SIG-M5 (cell line): ENCODE results near the gene CHST8.

Experiments
- DNase-seq: peaks from one replicate; lab custom pipeline; 2025; lab: John Stamatoyannopoulos, UW

Gene CHST8

GRCh38 chr19:33717878-33718277 is 96.1 kb downstream of the CHST8 start:
- DNase-seq: no peak

DNA sequence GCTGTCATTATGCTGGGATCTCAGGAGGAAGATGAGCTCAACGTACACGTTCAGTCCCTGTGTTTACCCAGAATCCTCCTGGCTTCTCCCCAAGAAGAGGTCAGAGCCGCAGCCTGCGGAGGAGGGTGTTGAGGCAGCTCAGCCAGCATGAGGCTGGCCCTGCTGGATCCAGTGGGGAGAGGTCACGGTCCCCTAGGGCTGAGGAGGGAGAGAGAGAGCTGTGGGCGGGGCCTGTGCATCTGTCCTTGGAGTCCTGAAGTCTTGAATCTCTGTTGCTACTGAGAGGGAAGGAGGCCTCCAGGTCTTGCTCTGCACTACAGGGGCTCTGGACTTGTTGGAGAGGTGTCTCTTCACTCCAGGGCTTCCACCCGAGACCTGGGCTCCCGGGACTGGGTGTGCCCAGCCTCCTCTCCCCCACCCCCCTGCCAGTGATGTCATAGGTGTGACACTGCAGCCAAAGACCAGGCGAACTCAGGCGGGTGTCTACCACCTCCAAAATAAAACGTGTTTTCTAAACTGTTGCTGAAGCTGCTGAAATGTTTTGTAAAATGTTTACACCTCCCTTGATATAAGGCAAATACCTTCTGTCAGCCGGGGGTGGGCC is 97.0 kb downstream of the CHST8 start:
- DNase-seq: no peak

- no peak for DNase-seq
Measured at GRCh38 chr19:33719366-33720154, 97.8 kb downstream of the CHST8 start.

DNA sequence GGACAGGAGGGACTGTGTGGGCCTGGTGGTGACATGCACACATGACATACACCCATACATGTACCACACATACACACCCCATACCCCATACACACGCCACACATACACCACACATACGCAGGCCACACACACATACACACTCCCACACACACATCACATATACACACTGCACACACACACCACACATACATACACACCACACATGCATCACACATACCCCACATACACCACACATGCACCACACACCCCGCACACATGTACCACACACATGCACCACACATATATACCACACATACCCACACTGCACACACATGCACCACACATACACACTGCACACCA is 98.4 kb downstream of the CHST8 start:
- no peak for DNase-seq

DNA sequence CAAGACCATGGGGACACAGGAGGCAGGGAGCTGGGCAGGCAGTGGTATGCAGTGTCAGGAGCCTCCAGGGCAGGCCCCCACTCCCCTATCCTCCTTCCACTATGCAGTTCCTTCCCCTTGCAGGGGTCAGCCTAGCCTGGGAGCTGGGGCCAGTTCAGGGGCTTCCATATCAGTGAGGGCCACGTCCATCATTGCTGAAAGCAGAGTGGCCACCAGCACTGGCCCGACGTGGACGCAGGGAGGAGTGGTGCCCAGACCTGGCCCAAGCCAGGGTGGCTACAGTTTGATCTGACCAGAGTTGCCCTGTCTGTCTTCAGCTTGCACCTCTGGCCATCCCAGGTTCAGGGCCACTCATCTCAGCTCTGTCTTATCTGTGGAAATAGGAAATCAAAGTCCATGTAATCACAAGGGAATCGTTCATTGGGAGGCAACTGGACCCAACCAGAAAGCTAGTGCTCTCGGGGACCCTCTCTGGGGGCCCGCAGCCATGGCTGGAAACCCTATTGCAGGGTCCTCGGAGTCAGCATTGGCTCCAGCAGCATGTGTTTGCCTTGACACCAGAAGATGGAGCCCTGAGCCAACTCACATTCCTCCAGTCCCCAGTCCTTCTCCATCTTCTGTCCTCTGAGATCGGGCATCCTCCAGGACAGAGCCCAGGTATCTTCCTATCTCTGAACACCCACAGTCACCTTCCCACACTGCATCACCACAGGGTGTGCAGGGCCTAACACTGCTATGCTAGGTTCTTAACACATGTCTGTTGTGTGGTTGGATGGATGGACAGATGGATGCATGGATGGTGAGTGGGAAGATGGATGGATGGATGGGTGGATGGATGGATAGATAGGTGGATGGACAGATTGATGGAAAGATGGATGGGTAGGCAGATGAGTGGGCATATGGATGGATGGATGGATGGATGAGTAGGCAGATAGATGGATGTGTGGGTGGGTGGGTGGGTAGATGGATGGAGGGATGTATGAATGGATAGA is 99.2 kb downstream of the CHST8 start:
- no peak for DNase-seq

DNA sequence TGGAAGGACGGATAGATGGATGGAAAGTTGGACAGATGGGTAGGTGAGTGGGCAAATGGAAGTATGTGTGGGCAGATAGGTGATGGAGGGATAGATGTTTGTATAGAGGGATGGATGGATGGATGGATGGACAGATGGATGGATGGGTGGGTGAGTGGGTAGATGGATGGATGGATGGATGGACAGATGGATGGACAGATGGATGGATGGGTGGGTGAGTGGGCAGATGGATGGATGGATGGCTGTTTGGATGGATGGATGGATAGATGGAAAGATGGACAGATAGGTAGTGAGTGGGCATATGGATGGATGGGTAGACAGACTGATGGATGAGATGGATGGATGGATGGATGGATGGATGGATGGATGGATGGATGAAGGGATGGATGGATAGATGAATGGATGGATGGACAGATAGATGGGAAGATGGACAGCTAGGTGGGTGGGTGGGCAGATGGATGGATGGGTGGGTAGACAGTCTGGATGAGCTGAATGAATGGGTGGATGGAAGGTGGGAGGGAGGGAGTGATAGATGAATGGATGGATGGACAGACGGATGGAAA is 100.1 kb downstream of the CHST8 start:
- DNase-seq: no peak

DNA sequence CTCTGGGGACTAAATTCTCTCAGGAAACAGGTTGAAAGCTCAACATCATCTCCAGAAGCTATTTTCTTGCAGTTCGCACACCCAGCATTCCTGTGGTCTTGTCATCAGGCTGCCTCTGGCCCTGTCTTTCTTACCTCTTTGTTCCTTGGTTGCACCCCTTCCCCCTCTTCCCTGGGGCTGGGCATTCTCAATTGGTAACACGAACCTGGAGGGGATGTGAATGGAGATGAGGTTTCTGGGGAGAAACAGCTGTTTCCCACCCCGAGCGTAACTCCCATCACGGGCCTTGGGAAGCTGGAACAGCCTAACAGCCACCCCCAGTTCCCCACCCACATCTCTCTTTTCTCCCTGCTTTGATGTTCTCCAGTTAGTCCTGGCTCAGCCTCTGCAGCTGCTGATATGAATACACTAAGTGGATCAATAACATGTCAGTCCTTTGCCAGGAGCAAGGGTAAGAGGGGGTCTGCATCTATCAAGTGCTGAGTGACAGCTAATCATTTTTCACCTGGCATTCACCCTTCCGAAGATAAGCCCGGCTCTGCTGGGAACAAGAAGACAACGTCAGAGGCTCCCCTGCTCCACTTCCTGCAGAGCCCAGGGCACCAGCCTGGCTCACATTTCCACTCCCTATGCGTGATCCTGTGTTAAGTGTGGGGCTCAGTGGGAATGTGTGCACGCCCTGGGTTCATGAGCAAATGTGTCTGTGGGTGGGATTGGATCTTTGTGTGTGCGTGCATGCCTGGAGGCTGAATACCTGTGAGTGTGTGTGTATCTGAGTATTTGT is 100.9 kb downstream of the CHST8 start:
- DNase-seq: no peak

DNA sequence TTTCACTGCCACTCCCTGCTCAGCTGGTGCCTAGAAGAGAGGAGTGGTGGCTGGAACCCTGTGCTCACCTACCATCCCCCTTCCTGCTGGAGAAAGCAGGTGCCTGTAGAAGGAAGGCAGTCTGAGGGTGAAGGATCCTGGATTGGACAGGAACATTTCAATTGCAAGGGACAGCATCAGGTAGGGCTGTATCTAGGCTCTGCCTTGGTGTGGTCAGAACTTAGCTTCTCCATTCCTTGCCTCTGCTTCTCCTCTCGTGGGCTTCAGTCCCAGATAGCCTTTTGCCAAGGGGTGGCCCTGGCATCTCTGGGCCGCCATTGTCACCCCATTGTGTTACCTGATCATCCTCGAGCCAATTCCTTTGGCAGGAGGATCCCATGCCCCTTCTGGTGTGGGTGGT is 101.8 kb downstream of the CHST8 start:
- no peak for DNase-seq

DNA sequence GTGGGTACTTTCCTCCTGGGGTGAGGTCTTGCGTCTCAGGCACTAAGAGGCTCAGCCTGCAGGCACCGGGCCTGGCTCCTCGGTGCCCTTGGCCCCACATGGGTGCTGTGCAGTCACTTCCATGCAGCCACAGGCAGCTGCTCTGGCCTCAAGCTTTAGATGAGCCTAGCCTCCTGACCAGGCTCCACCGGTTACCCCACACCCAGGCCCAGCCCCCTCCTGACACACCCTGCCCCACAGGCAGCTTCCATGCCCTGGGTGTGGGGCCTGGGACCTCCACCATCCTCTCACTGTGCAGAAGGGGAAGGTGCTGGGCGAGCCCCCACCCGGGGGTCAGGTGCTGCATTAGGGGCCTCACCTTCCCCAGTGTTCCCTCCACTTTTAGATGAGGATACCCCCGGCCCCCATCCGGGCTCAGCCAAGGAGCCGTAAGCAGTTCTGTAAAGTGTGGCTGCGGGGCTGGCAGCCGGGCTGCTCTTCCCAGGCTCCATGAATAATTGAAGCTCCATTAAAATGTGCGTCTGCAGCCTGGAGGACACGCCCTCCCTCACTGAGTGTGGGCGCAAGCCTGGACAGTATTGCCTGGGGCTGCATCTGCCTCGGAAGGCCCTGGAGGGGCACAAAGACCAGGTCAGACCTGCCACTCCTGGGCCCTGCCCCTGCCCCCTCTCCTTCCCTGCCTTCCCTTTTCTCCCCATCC is 102.4 kb downstream of the CHST8 start:
- DNase-seq: no peak

GRCh38 chr19:33724721-33725060 is 102.9 kb downstream of the CHST8 start:
- no peak for DNase-seq

- DNase-seq: no peak
Measured at GRCh38 chr19:33725567-33725966, 103.8 kb downstream of the CHST8 start.

- no peak for DNase-seq
Measured at GRCh38 chr19:33726756-33727155, 105.0 kb downstream of the CHST8 start.

DNA sequence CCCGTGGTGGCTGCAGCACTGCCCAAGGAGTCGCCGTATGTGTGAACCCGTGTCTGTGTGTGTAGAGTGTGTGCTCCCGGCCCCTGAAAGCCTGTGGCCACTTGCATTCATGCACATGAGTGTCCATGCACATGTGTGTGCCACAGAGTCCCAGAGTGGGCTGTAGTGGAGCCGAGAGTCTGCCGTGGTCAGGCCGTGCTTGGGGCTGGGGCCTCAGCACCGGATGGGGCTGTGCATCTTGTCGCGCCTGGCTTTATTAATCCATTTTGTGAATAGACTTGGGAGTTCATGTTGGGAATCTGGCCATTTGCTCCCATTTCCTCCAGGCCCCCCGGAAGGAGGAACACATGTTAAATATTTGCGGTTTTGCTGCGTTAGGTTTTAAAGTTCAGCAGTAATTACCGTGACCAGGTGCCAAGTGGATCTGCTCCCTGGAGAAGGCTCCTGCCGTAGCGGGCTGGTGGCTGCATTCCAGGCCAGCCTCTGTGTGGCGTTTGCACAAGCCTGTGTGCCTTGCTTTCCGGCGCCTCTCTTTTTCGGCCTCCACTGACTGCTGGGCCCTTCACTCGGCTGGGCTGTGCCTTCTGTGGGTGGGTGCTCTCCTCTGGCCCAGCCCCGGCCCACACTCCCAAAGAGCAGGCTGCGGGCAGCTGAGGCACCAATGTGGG is 105.7 kb downstream of the CHST8 start:
- DNase-seq: no peak

DNA sequence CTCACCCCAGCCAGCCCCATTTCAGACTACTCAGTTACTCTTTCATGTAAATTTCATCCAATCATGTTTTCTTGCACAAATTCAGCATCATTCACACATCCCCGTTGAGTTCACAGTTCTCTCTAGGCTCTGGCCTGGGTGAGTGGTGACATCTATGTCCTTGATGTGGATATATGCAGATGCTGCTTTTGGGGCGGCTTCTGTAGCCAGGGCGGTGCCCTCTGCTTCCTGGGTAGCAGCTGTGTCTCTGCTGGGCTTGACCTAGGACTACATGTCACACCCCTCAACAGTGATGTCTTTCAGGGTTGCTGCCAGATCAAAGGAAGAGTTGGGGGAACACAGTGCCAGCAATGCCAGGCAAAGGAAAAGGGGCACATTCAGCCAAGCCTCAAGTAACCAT is 106.4 kb downstream of the CHST8 start:
- DNase-seq: no peak

- no peak for DNase-seq
Measured at GRCh38 chr19:33730858-33731607, 109.3 kb downstream of the CHST8 start.

DNA sequence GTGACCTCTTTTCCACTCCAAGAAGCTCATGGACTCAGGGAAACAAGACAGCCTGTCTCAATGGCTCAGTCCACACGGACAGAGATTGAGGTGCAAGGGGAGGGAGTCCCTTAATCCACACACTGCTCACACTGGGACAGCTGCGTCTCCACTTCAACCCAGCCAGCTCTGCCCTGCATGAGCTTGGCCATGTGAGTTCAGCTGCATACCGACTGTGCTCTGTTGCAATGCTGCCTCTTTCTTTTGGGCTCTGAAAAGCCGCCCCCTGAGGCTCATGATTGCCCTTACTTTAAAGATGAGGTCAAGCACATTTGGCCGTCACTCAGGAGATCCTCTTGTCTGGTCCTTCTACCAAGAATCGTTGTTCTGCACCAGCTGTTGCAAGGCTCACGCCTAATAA is 110.1 kb downstream of the CHST8 start:
- no peak for DNase-seq

DNA sequence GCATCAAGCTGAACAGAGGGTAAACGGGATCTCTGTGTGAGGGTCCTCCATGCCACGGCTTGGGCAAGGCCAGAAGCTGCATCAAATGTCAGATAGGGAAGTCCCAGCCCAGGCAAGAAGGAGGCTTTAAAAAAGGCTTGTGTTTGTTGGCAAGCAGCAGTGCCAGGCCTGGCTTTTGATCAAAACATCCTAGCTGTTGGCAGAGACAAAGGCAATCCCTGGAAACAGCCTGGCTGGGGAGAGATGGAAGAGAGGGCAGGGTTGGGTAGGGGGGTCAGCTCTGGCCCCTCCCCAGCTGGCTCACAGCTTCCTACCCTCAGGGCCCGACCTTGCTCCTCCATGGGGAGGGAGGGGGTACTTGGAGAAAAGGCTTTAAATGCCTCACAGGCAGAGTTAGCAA is 113.2 kb downstream of the CHST8 start:
- DNase-seq: no peak

GRCh38 chr19:33736158-33736557 is 114.4 kb downstream of the CHST8 start:
- no peak for DNase-seq

GRCh38 chr19:33736787-33737186 is 115.0 kb downstream of the CHST8 start:
- no peak for DNase-seq
